GM18520 (cell line): Measurements from ENCODE around the gene CRABP2.
A peak's percentile ranks its signal among the peaks of the same experiment; 100 is the strongest.

Source experiments
- ATAC-seq: cut with Tn5 transposase; IDR thresholded peaks from one replicate; pipeline ENCODE4 v1.9.1; 2021; ENCODE audit not compliant: unreplicated experiment

CRABP2 gene

DNA sequence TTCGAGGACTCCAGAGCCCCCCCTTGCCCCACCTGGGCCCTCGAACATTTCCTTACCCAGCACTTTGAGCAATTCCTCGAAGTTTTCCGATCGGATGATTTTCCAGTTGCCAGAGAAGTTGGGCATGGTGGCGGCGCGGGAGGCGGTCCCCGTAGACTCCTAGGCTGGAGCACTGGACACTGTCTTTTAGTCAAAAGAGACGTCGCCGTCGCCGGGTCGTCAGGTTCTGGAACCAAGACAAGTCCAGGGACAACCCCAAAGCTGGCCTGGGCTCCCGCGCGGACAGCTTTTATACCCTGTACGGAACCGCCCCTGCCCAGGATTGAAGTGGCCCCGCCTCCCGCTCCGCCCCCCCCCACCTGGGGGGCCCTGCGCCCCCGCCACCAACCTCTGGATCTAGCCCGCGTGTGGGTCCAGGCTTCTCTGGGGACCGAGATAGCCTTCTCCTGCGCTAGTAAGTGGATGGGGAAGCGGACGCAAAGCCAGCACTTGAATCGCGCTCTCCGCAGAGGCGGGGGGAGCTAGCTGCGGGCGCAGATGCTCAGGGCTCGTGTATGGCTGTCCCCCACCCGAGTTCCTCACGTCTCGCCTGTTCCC lies at the start of gene CRABP2:
TSS of gene CRABP2 (minus strand) at position 263 of the 597 bp plus-strand sequence. CDS start at position 126, 137 bp downstream.
- ATAC-seq, result no peak

DNA sequence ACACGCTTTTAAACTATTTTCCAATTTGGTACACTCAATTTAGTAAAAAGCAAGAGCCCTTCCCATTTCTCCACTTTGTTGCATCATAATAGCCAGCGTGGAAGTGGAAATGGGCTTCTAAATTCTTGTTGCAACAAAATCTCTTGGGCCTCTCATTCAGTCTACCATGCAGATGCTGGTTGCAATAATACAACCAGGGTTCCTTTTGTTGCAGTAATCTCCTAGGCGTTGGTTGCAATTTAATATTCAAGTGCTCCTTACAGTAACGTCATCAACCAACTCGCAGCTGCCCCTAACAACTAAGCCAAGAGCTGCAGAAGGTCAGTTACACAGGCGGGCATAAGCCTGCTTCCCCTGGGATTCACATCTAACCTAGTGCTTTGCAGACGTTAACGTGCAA lies 48.8 kb upstream of the CRABP2 start:
- no peak for ATAC-seq

- no peak for ATAC-seq
Observed at GRCh38 chr1:156752843-156753482, 47.6 kb upstream of the CRABP2 start.

DNA sequence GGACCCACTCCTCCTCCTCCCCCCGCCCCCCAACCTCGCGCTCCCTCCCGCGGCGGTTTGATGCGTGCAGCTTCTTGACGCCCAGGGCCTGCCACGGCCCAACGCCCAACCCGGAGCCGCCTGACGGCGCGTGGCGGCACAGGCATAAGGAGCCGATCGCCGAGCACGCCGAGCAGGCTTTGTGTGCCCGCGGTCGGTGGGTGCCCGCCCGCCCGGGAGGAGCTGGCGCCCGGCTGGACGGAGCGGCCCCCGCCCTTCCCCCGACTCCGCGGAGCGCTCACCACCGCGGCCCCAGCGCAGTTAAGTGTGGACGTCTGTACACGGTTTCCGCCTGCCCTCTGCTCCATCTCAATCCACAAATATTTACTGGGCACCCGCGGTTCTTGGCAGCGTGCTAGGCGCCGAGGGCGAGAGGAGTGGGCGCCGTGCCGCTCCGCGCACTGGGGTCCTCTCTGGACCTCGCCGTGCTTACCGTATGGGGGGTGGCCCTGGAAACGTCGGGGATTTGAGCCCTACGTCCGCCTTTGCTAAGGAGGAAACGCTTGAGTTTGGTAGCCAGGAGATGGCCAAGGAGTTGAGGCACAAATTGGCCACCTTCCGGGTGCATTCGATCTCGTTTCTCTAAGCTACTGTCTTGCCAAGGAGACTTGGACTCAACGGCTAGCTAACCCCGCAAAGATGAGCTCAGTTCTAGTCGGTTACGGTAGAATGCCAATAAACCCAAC lies 46.5 kb upstream of the CRABP2 start:
- ATAC-seq, result peak; percentile 82

DNA sequence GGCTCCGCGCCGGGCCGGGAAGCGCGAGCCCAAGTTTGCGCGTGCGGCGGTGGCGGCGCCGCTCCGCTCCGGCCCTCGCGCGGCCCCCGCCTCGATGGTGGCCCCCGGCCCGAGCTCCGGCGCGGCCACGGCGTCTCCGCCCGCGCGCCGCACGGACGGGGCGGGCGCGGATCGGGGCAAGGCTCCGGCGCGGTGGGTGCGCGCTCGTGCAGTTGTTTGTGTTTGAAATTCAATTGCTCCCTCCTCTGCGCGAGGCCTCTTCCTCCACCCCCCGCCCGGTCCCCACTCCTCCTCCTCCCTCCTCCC lies 46.0 kb upstream of the CRABP2 start, which contains the start of gene HDGF:
TSS of gene HDGF (minus strand) at position 225 of the 306 bp plus-strand sequence. CDS start 246 bp downstream, outside the sequence.
- peak; percentile 5 for ATAC-seq

GRCh38 chr1:156750711-156751450 lies 45.5 kb upstream of the CRABP2 start:
- peak; percentile 10 for ATAC-seq

- ATAC-seq, result no peak
Observed at GRCh38 chr1:156750191-156750672, 44.8 kb upstream of the CRABP2 start.

GRCh38 chr1:156749419-156750118 lies 44.2 kb upstream of the CRABP2 start:
- no peak for ATAC-seq

- no peak for ATAC-seq
Observed at GRCh38 chr1:156748670-156749418, 43.5 kb upstream of the CRABP2 start.

GRCh38 chr1:156747742-156748669 lies 42.6 kb upstream of the CRABP2 start:
- no peak for ATAC-seq

- ATAC-seq, result no peak
Observed at GRCh38 chr1:156746728-156747631, 41.6 kb upstream of the CRABP2 start.

DNA sequence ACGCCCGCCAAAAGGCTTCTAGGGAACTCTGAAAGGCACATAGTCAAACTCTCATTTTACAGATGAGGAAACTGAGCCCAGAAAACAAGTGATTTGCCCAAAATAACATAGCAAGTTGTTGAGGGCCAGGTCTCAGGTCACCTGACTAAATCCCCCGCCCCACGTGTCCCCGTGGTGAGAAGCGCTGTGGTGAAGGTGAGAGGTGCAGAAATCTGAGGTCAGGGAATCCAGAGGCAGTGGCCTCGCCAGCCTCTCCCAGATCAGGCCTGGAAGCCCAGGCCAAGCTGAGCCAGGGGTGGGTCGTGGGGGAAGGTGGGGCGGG lies 41.0 kb upstream of the CRABP2 start:
- ATAC-seq, result no peak

- no peak for ATAC-seq
Observed at GRCh38 chr1:156745881-156746280, 40.5 kb upstream of the CRABP2 start.

- ATAC-seq, result no peak
Observed at GRCh38 chr1:156744786-156745419, 39.5 kb upstream of the CRABP2 start.

GRCh38 chr1:156744344-156744743 lies 39.0 kb upstream of the CRABP2 start:
- ATAC-seq, result no peak

DNA sequence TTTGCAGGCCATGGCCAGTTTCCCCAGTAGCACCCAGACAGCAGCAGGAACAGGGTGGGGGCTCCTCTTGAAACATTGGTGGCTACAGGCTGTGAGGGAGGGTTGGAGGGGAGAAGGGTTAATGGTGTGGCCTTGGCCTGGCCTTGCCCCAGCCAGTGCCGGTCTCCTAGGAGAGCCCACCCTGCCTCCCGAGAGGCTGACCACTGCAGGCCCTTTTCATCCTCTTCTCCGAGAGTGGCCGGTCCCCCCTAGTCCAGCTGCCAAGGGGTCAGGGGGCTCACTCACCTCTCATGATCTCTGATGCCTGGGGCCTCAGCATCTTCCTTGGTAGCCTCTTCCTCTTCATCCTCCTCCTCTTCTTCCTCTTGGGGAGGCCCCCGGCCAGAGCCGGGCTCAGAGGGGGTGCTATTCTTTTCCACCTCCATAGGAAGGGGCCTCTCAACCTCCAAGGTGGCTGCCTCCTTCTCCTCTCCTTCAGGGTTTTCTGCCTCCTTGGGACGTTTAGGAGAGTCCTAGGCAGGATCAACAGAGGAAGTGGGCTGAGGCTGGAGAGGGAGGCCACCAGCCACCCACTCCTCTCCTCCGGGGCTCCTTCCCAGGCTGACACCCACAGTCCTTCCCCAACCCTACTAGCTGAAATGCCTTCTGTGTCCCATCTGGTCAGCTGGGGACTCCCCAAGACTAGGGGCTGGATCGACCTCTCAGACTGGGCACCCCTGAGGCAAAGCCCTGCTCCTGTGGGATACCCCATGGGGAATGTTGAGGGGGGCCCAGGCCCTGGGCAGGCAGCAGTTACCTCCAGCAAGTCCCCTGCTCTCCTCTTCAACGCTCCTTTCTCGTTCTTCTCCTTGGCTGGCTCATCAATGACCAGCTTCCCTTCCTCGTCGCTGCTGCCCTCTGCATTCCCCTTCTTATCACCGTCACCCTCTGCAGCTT lies 38.3 kb upstream of the CRABP2 start:
- no peak for ATAC-seq

DNA sequence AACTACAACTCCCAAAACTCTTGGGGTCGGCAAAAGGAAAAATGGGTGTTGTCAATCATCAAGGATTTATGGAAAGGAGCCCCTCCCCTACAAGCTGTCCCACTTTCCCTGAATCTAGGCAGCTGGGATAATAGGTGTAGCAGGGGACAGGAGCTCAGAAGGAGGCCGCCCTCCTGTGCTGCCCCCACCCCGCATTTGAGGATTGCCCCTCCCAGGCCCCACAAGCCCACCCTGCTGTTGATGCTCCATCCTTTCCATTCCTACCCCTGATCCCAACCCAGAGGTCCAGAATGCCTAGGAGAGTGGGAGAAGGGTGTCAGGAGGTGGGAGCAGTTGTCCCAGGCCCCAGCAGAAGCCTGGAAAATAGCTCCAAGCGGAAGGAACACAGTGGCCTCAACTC lies 37.4 kb upstream of the CRABP2 start:
- no peak for ATAC-seq
